ENCODE results near the gene MEX3A. TPM values are rescaled to one million over a fixed set of nuclear protein-coding genes. Genes with fewer than 3 reads are reported as not detected.
"Not testable (repeated sequence)": the region's sequence is repeated elsewhere in the genome, so short reads cannot be mapped to it uniquely, and the experiment has no call there.

Gene MEX3A
- total RNA-seq, 2 donors from 2014 or later: 1.6 to 3.7 TPM

DNA sequence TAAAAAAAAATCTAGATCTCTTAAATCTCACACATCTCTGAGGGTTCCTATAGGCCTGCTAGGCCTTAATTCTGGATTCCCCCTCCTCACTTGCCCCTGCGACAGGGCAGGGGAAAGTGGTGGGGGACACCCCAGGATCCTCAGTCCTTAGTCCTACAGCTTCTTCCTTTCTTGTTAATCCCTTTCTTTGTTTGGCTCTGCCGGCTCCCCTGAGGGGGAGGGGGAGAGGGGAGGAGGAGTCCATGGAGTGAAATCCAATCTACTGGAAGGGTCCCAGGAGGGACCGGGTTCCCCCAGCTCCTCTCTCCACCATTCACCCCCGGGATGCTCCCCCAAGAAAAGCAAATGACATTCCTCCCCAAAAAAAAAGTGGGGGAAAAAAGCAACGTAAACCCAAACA is 8.5 kb downstream of the MEX3A start:
- no peaks in the 10 kb centered on the region for H3K36me3 ChIP-seq
- TF ChIP-seq, protein P1, sequence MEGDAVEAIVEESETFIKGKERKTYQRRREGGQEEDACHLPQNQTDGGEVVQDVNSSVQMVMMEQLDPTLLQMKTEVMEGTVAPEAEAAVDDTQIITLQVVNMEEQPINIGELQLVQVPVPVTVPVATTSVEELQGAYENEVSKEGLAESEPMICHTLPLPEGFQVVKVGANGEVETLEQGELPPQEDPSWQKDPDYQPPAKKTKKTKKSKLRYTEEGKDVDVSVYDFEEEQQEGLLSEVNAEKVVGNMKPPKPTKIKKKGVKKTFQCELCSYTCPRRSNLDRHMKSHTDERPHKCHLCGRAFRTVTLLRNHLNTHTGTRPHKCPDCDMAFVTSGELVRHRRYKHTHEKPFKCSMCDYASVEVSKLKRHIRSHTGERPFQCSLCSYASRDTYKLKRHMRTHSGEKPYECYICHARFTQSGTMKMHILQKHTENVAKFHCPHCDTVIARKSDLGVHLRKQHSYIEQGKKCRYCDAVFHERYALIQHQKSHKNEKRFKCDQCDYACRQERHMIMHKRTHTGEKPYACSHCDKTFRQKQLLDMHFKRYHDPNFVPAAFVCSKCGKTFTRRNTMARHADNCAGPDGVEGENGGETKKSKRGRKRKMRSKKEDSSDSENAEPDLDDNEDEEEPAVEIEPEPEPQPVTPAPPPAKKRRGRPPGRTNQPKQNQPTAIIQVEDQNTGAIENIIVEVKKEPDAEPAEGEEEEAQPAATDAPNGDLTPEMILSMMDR (IDR thresholded peaks at IDR 0.05): no peak

DNA sequence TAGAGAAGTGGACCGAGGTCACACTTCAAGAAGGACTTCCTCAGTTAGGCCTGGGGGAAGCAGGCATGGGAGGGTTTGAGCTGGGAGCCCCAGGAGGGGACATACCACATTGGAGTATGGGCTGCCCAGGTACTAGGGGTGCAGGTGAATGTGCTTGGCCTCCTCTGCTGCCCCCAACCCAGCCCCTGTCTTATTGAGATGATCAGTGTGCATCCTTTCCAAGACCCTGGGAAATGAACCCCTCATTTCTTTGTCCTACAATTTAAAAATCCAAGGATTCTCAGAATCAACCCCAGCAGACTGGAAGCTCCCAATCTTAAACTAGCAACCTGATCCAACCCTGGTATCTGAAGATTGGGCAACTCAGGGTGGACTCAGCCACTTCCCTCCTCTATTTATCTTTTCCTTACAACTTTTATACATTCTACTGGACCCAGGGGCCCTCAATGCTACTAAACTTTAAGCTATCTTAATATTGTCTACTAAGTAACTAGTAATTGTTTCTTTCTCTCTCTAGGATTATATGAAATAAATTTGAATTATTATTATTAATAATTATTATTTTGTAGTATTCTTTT is 9.1 kb downstream of the MEX3A start:
- Histone ChIP-seq H3K9ac (ENCODE audit: low read depth in 2 of 2, low read length in 2 of 2) (no peak overlapping the region), H3K4me3 (no peak overlapping the region), H3K4me1 (no peaks in the 10 kb centered on the region), H3K27ac (no peak overlapping the region), H3K9me3 (no peaks in the 10 kb centered on the region), H3K27me3 (no peaks in the 10 kb centered on the region), H3K36me3 (no peaks in the 10 kb centered on the region)
- intact Hi-C loops (cut with DNase I): no loop called here
- TF ChIP-seq, protein P1 (IDR thresholded peaks at IDR 0.05): no peak
- DNase-seq: no peak

More for the DNA sequence above, 8.5 kb downstream of the MEX3A start:
- DNase-seq: no peak
- no peak overlapping the region for H3K27ac ChIP-seq
- H3K4me3 ChIP-seq: no peak overlapping the region
- no peak overlapping the region for H3K9ac ChIP-seq (ENCODE audit: low read depth in 2 of 2, low read length in 2 of 2)
- no peaks in the 10 kb centered on the region for H3K4me1 ChIP-seq
- intact Hi-C loops (cut with DNase I): no loop called here
- H3K27me3 ChIP-seq: no peaks in the 10 kb centered on the region
- H3K9me3 ChIP-seq: no peaks in the 10 kb centered on the region

DNA sequence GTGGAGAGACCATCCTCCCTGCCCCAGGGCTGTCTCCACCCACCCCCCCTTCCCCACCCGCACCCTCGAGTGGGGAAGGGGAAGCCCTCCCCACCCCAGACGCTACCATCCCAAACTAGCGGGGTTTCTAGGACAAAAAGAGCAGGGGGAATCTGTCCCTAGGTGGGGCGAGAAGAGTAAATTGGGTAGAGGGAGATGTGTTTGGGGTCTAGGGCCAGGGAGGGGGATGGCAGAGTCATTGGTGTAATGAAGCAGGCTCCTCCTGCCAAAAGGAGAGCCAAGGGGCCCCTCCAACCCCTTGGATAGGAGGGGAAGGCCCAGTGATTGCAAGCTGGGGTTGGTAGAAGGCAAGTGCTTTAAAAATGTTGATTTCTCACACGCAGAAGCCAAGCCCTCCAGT is 10.0 kb downstream of the MEX3A start:
- no peaks in the 10 kb centered on the region for H3K9me3 ChIP-seq
- H3K9ac ChIP-seq (ENCODE audit: low read depth in 2 of 2, low read length in 2 of 2): no peak overlapping the region
- no peak overlapping the region for H3K27ac ChIP-seq
- no peaks in the 10 kb centered on the region for H3K4me1 ChIP-seq
- TF ChIP-seq, protein P1 (IDR thresholded peaks at IDR 0.05): no peak
- H3K27me3 ChIP-seq: no peaks in the 10 kb centered on the region
- intact Hi-C loops (cut with DNase I): no loop called here
- no peak for DNase-seq
- H3K36me3 ChIP-seq: no peaks in the 10 kb centered on the region
- H3K4me3 ChIP-seq: no peak overlapping the region

DNA sequence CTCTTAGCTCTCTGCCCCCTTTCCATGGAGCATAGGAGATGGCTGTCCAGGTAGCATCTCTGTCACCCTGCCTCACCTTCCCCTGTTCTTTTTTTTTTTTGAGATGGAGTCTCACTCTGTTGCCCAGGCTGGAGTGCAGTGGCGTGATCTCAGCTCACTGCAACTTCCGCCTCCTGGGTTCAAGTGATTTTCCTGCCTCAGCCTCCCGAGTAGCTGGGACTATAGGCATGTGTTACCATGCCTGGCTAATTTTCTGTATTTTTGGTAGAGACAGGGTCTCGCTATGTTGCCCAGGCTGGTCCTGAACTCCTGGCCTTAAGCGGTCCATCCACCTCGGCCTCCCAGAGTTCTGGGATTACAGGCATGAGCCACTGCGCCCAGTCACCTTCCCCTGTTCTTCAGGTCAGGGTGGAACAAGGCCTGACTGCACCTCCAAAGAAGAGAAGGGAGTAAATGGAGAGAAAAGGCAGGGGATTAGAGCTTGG is 10.9 kb downstream of the MEX3A start:
- H3K9me3 ChIP-seq; intact Hi-C loops (cut with DNase I); H3K27me3 ChIP-seq; H3K4me3 ChIP-seq; H3K4me1 ChIP-seq; H3K27ac ChIP-seq; H3K36me3 ChIP-seq; H3K9ac ChIP-seq (ENCODE audit: low read depth in 2 of 2, low read length in 2 of 2); DNase-seq: not testable (repeated sequence)

DNA sequence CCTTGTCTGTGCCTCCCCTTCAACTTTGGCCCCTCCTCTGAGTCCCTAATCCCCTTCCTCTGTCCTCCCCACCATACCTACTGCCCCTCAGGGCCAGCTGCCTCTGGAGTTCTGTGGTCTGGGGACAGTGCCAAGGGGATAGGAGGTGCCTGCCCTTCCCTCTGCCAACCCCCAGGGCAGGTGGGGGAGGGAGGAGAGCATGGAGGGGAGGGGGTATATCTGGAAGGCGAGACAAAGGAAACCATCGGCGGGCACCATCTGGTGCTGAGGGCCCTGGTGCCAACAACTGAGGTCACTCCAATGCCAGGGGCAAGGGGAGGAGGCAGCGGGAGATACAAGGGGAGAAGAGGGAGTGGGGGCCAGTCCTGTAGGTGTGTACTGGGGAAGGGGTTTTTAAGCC is 11.7 kb downstream of the MEX3A start:
- TF ChIP-seq, protein P1 (IDR thresholded peaks at IDR 0.05): no peak
- no peaks in the 10 kb centered on the region for H3K36me3 ChIP-seq
- H3K27ac ChIP-seq: no peak overlapping the region
- no peaks in the 10 kb centered on the region for H3K27me3 ChIP-seq
- H3K4me1 ChIP-seq: no peaks in the 10 kb centered on the region
- no peak overlapping the region for H3K4me3 ChIP-seq
- intact Hi-C loops (cut with DNase I): no loop called here
- H3K9me3 ChIP-seq: no peaks in the 10 kb centered on the region
- H3K9ac ChIP-seq (ENCODE audit: low read depth in 2 of 2, low read length in 2 of 2): no peak overlapping the region
- DNase-seq: no peak
